Fibroblast of mammary gland (primary cell): ENCODE data around the gene USP8.
"Not testable (repeated sequence)": the region's sequence is repeated elsewhere in the genome, so short reads cannot be mapped to it uniquely, and the experiment has no call there.

Source experiments
- DNase-seq: peaks from one replicate; pipeline ENCODE4 v3.0.0-alpha.2; 2010; ENCODE audit warnings: low read depth
- H3K4me3 ChIP-seq: 2 replicates; pipeline ENCODE4 v1.5.1; 2011; ENCODE audit warnings: low read depth, mild to moderate bottlenecking, low read length, moderate library complexity; ENCODE audit not compliant: control insufficient read depth
- CTCF ChIP-seq: conservative IDR thresholded peaks from 2 replicates; pipeline ENCODE4 v1.5.1; 2011; ENCODE audit warnings: low read depth, low read length, inconsistent platforms; ENCODE audit not compliant: control insufficient read depth, insufficient read depth

The USP8 gene

GRCh38 chr15:50390554-50391264 lies 33.5 kb upstream of the USP8 start:
- TF ChIP-seq CTCF = no peak
- no peak for DNase-seq
- H3K4me3 ChIP-seq = no peak overlapping the region

GRCh38 chr15:50391561-50391960 lies 32.6 kb upstream of the USP8 start:
- DNase-seq = peak; percentile 2
- not testable (repeated sequence) for H3K4me3 ChIP-seq

GRCh38 chr15:50411870-50412269 lies 12.3 kb upstream of the USP8 start:
- DNase-seq = no peak
- no peak for TF ChIP-seq CTCF
- no peak overlapping the region for H3K4me3 ChIP-seq

GRCh38 chr15:50414624-50415023 lies 9.6 kb upstream of the USP8 start:
- TF ChIP-seq CTCF = no peak
- DNase-seq = no peak
- H3K4me3 ChIP-seq = no peak overlapping the region

GRCh38 chr15:50415752-50416404 lies 8.3 kb upstream of the USP8 start:
- H3K4me3 ChIP-seq = no peak overlapping the region
- DNase-seq = peak; percentile 10
- no peak for TF ChIP-seq CTCF

GRCh38 chr15:50416890-50417289 lies 7.3 kb upstream of the USP8 start:
- no peak for TF ChIP-seq CTCF
- no peak overlapping the region for H3K4me3 ChIP-seq

GRCh38 chr15:50418041-50418583 lies 6.1 kb upstream of the USP8 start:
- DNase-seq = peak; percentile 31
- TF ChIP-seq CTCF = no peak
- no peak overlapping the region for H3K4me3 ChIP-seq

More at GRCh38 chr15:50416890-50417289, 7.3 kb upstream of the USP8 start:
- no peak for DNase-seq
